Naive thymus-derived CD4-positive, alpha-beta T cell (primary cell): ENCODE measurements around the gene IQGAP2. TPM values are rescaled to one million over a fixed set of nuclear protein-coding genes. Genes with fewer than 3 reads are reported as not detected.

Source experiments
- ATAC-seq: fragments of 150-1000 bp; cut with Tn5 transposase; 2 replicates; pipeline ENCODE4 v1.10.0; 2021; ENCODE audit warnings: mild to moderate bottlenecking, moderate library complexity
- CTCF ChIA-PET: fragments of 350-600 bp; sonication (Branson Sonifier 250); formaldehyde crosslinking; loops from one replicate; lab custom pipeline; 2021; ENCODE audit warnings: antibody characterized with exemption; lab: Charles Lee
- POLR2A ChIA-PET: fragments of 350-600 bp; sonication (Branson Sonifier 250); formaldehyde crosslinking; loops from one replicate; lab custom pipeline; 2021; ENCODE audit warnings: antibody characterized with exemption, inconsistent platforms; lab: Charles Lee
- DNase-seq, 9 donors: peaks; one replicate each; pipeline versions ENCODE4 v3.0.0 to v3.0.0-alpha.2; 2020 to 2022; ENCODE audit warnings: mixed read lengths in 1 of 9
- H3K27ac ChIP-seq: one replicate; pipeline ENCODE4 v1.7.0; 2013; ENCODE audit warnings: mild to moderate bottlenecking, low read depth, low read length, moderate library complexity
- H3K27me3 ChIP-seq, 2 donors: one replicate each; pipeline ENCODE4 v1.7.0; 2013; ENCODE audit warnings: low read length in 2 of 2, mild to moderate bottlenecking in 2 of 2, moderate library complexity in 2 of 2; ENCODE audit not compliant: control insufficient read depth in 2 of 2, insufficient read depth in 2 of 2
- H3K36me3 ChIP-seq, 3 experiments: 1 replicate in 2 of 3; 2 replicates in 1 of 3; pipeline ENCODE4 v1.7.0; 2013; ENCODE audit warnings: low read length in 3 of 3, mild to moderate bottlenecking in 3 of 3, moderate library complexity in 1 of 3; ENCODE audit not compliant: insufficient read depth in 3 of 3, control insufficient read depth in 2 of 3
- H3K4me1 ChIP-seq, 2 donors: one replicate each; pipeline ENCODE4 v1.7.0; 2013; ENCODE audit warnings: low read length in 2 of 2, mild to moderate bottlenecking in 2 of 2, moderate library complexity in 1 of 2; ENCODE audit not compliant: control insufficient read depth in 2 of 2, insufficient read depth in 2 of 2
- H3K4me3 ChIP-seq: 2 replicates; pipeline ENCODE4 v1.7.0; 2013; ENCODE audit warnings: mild to moderate bottlenecking, low read length
- H3K9me3 ChIP-seq, 3 experiments: 1 replicate in 2 of 3; 2 replicates in 1 of 3; pipeline ENCODE4 v1.7.0; 2013; ENCODE audit warnings: low read length in 3 of 3; ENCODE audit not compliant: control insufficient read depth in 2 of 3
- H3K27ac Mint-ChIP-seq, 9 donors: one replicate each; pipeline ENCODE4 v1.8.0; 2020 to 2022; ENCODE audit warnings: mixed read lengths in 9 of 9, mild to moderate bottlenecking in 8 of 9, moderate library complexity in 5 of 9, inconsistent platforms in 2 of 9
- H3K27me3 Mint-ChIP-seq, 5 donors: one replicate each; pipeline ENCODE4 v1.8.0; 2021 to 2022; ENCODE audit warnings: mixed read lengths in 5 of 5, mild to moderate bottlenecking in 1 of 5
- H3K36me3 Mint-ChIP-seq, 5 donors: one replicate each; pipeline ENCODE4 v1.8.0; 2020 to 2022; ENCODE audit warnings: mixed read lengths in 5 of 5, mild to moderate bottlenecking in 3 of 5, inconsistent platforms in 1 of 5
- H3K4me1 Mint-ChIP-seq, 7 donors: one replicate each; pipeline ENCODE4 v1.8.0; 2020 to 2022; ENCODE audit warnings: mixed read lengths in 7 of 7, mild to moderate bottlenecking in 3 of 7, inconsistent platforms in 1 of 7
- H3K4me3 Mint-ChIP-seq, 10 donors: one replicate each; pipeline ENCODE4 v1.8.0; 2020 to 2022; ENCODE audit warnings: mild to moderate bottlenecking in 10 of 10, mixed read lengths in 10 of 10, moderate library complexity in 6 of 10, inconsistent platforms in 2 of 10
- H3K9me3 Mint-ChIP-seq, 11 donors: one replicate each; pipeline ENCODE4 v1.8.0; 2020 to 2022; ENCODE audit warnings: mixed read lengths in 11 of 11, mild to moderate bottlenecking in 4 of 11, inconsistent platforms in 1 of 11, moderate library complexity in 1 of 11
- intact Hi-C, 2 donors: fragments of 100-400 bp; cut with micrococcal nuclease; formaldehyde crosslinking; loops; one replicate each; pipeline ENCODE4 v1.15.1; 2023
- polyA plus RNA-seq, 2 donors: library from polyadenylated mRNA; unstranded; fragments of 300-500 nt; fragmentation: Illumina TruSeq; gene quantifications; one replicate each; pipeline ENCODE4 v1.2.3, GENCODE V29; 2021
- total RNA-seq, 6 experiments: library from RNA in 5 of 6; stranded (reverse) in 5 of 6; gene quantifications; 1 replicate in 5 of 6; 2 replicates in 1 of 6; pipeline ENCODE4 v1.2.3 and lab custom pipeline; 2021 to 2026

Gene IQGAP2
- total and polyA plus RNA-seq, 7 experiments from 2014 or later: 19.0 to 114 (median 86.3) TPM

DNA sequence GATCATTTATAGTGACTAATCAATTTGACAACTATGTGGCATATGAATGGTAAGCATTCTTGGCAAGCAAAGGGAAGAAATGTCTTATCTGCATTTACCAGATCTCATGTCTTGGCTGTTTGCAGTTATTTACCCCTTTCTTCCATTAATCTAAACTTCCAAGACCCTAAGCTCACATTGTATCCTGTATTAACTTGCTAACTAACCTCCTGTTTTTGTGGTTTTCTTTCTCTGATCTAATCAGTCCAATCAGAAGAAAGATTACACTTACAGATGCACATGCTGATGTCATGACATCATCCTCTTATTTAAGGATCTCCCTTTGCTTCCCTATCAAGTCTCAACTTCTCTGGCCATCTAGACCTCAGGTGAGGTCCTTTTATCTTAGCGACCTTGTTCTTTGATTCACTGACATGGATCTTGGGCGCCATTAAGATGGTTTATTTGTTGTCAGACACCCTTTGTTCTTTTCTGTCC lies 124.6 kb downstream of the IQGAP2 start:
- CTCF ChIA-PET: interaction anchor here (1.0 kb wide), 1 partner anchor 124 kb away, joined by 3 read pairs; no protein-coding TSS in a partner anchor
- ATAC-seq (peak; percentile 54), DNase-seq (no peak)
- Mint-ChIP-seq H3K27ac (peak overlapping the region in 2 of 9 donors; percentile 26 to 33), H3K4me1 (peaks cover 36 to 85% (median 70%) of the 10 kb centered on the region in 7 donors), H3K4me3 (peak overlapping the region in 2 of 10 donors; percentile 3 to 42), H3K27me3 (no peaks in the 10 kb centered on the region), H3K36me3 (peaks cover 0 to 19% (median 5%) of the 10 kb centered on the region in 5 donors), H3K9me3 (peaks cover 0 to 5% (median 0%) of the 10 kb centered on the region in 11 donors)
- Histone ChIP-seq H3K4me3 (no peak overlapping the region), H3K27me3 (no peaks in the 10 kb centered on the region), H3K4me1 (peaks cover 11 to 18% of the 10 kb centered on the region in 2 donors), H3K27ac (no peak overlapping the region), H3K9me3 (no peaks in the 10 kb centered on the region), H3K36me3 (no peaks in the 10 kb centered on the region)
- intact Hi-C loops: loop anchor here in 1 of 2 donors (2.0 kb wide), 1 partner anchor 15 kb away; no protein-coding TSS in a partner anchor
- POLR2A ChIA-PET: no interaction called here

GRCh38 chr5:76528547-76529331 lies 125.7 kb downstream of the IQGAP2 start:
- POLR2A ChIA-PET: no interaction called here
- no peaks in the 10 kb centered on the region for H3K36me3 ChIP-seq
- peak overlapping the region in 2 of 10 donors; percentile 10 to 16 for H3K4me3 Mint-ChIP-seq

GRCh38 chr5:76529464-76530344 lies 126.6 kb downstream of the IQGAP2 start:
- ATAC-seq (no peak), DNase-seq (no peak)
- peaks cover 0 to 5% (median 0%) of the 10 kb centered on the region in 11 donors for H3K9me3 Mint-ChIP-seq
- no peak overlapping the region for H3K4me3 ChIP-seq
- peak overlapping the region in 2 of 9 donors; percentile 4 to 33 for H3K27ac Mint-ChIP-seq
- H3K4me1 Mint-ChIP-seq: peaks cover 38 to 77% (median 57%) of the 10 kb centered on the region in 7 donors
- no peaks in the 10 kb centered on the region for H3K9me3 ChIP-seq
- H3K4me3 Mint-ChIP-seq: no peak overlapping the region
- no peaks in the 10 kb centered on the region for H3K27me3 ChIP-seq
- peaks cover 4 to 22% (median 9%) of the 10 kb centered on the region in 5 donors for H3K36me3 Mint-ChIP-seq
- intact Hi-C loops: no loop called here
- no peaks in the 10 kb centered on the region for H3K36me3 ChIP-seq
- H3K27ac ChIP-seq: no peak overlapping the region
- ChIA-PET CTCF (interaction anchor here (0.6 kb wide), 1 partner anchor 12 kb away, joined by 4 read pairs; no protein-coding TSS in a partner anchor), POLR2A (no interaction called here)
- H3K4me1 ChIP-seq: peaks cover 11 to 18% of the 10 kb centered on the region in 2 donors
- no peaks in the 10 kb centered on the region for H3K27me3 Mint-ChIP-seq

More at GRCh38 chr5:76528547-76529331, 125.7 kb downstream of the IQGAP2 start:
- Mint-ChIP-seq H3K36me3 (peaks cover 0 to 22% (median 9%) of the 10 kb centered on the region in 5 donors), H3K9me3 (peaks cover 0 to 5% (median 0%) of the 10 kb centered on the region in 11 donors), H3K27ac (peak overlapping the region in 4 of 9 donors; percentile 3 to 33 (median 8)), H3K4me1 (peaks cover 38 to 81% (median 63%) of the 10 kb centered on the region in 7 donors), H3K27me3 (no peaks in the 10 kb centered on the region)
- no peak for ATAC-seq
- no peak overlapping the region for H3K27ac ChIP-seq
- no peaks in the 10 kb centered on the region for H3K9me3 ChIP-seq
- H3K27me3 ChIP-seq: no peaks in the 10 kb centered on the region
- intact Hi-C loops: no loop called here
- peaks cover 11 to 18% of the 10 kb centered on the region in 2 donors for H3K4me1 ChIP-seq
- DNase-seq: no peak
- CTCF ChIA-PET: no interaction called here
- no peak overlapping the region for H3K4me3 ChIP-seq

- DNase-seq (no peak), ATAC-seq (no peak)
- intact Hi-C loops: no loop called here
- peaks cover 0 to 5% (median 0%) of the 10 kb centered on the region in 11 donors for H3K9me3 Mint-ChIP-seq
- POLR2A ChIA-PET: no interaction called here
- H3K27ac ChIP-seq: no peak overlapping the region
- peaks cover 26 to 65% (median 50%) of the 10 kb centered on the region in 7 donors for H3K4me1 Mint-ChIP-seq
- H3K9me3 ChIP-seq: no peaks in the 10 kb centered on the region
- H3K27me3 ChIP-seq: no peaks in the 10 kb centered on the region
- H3K36me3 ChIP-seq: no peaks in the 10 kb centered on the region
- no peak overlapping the region for H3K27ac Mint-ChIP-seq
- H3K27me3 Mint-ChIP-seq: no peaks in the 10 kb centered on the region
- CTCF ChIA-PET: no interaction called here
- peak overlapping the region in 1 of 10 donors; percentile 46 for H3K4me3 Mint-ChIP-seq
- peaks cover 7 to 10% of the 10 kb centered on the region in 2 donors for H3K4me1 ChIP-seq
- peaks cover 8 to 28% (median 13%) of the 10 kb centered on the region in 5 donors for H3K36me3 Mint-ChIP-seq
- H3K4me3 ChIP-seq: no peak overlapping the region
Observed at GRCh38 chr5:76532052-76532451, 129.0 kb downstream of the IQGAP2 start.

DNA sequence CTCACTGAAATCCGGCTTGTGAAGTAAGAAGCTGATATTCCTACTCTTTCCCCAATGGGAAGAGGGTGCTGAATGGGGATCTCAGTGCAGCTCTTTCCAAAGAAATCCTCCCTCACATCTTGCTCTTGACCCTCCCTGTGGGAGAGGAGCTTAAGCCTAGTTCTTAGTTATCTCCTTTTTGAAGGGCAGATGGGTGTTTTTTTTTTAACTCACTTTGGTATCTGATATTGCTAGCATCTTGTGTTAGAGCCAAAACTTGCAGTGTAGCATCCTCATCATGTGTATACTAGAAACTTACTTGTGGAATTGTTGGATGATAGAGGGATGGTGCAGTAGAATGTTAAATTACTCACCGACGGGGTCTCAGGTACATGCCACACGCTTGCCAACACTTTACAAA lies 129.9 kb downstream of the IQGAP2 start:
- ATAC-seq (no peak), DNase-seq (no peak)
- Mint-ChIP-seq H3K4me1 (peaks cover 29 to 64% (median 45%) of the 10 kb centered on the region in 7 donors), H3K36me3 (peaks cover 12 to 27% (median 17%) of the 10 kb centered on the region in 5 donors), H3K9me3 (peaks cover 0 to 3% (median 0%) of the 10 kb centered on the region in 11 donors), H3K27me3 (no peaks in the 10 kb centered on the region), H3K4me3 (no peak overlapping the region), H3K27ac (peak overlapping the region in 3 of 9 donors; percentile 51 to 87 (median 57))
- H3K4me1 ChIP-seq: peaks cover 4 to 6% of the 10 kb centered on the region in 2 donors
- H3K9me3 ChIP-seq: no peaks in the 10 kb centered on the region
- CTCF ChIA-PET: interaction anchor here (1.1 kb wide), 1 partner anchor 10 kb away, joined by 3 read pairs; no protein-coding TSS in a partner anchor
- no peak overlapping the region for H3K4me3 ChIP-seq
- H3K27me3 ChIP-seq: no peaks in the 10 kb centered on the region
- intact Hi-C loops: no loop called here
- no peaks in the 10 kb centered on the region for H3K36me3 ChIP-seq
- H3K27ac ChIP-seq: no peak overlapping the region
- POLR2A ChIA-PET: no interaction called here

DNA sequence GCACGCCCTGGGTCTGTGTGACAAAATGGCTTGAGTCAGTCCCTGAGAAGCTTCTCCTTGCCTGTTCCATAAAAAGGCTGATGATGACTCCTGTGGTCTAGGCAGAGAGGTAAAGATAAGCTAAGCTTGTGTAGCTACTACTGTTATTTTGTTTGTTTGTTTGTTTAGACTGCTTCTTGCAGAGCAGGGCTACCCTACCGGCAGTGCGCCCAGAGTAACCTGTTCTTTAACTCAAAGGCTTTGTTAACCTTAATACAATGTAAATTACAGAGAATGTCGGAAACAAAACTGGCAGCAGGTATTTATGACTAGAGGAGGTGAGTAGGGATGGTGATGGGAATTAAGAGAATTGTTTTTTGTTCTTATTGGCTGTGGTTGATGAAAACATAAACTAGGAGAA lies 132.5 kb downstream of the IQGAP2 start:
- intact Hi-C loops: no loop called here
- Mint-ChIP-seq H3K36me3 (peaks cover 12 to 29% (median 16%) of the 10 kb centered on the region in 5 donors), H3K27ac (peak overlapping the region in 4 of 9 donors; percentile 36 to 88 (median 68)), H3K4me3 (no peak overlapping the region), H3K27me3 (no peaks in the 10 kb centered on the region), H3K9me3 (peaks cover 0 to 3% (median 0%) of the 10 kb centered on the region in 11 donors), H3K4me1 (peaks cover 40 to 64% (median 48%) of the 10 kb centered on the region in 7 donors)
- Histone ChIP-seq H3K27me3 (no peaks in the 10 kb centered on the region), H3K36me3 (no peaks in the 10 kb centered on the region), H3K9me3 (no peaks in the 10 kb centered on the region), H3K4me3 (no peak overlapping the region), H3K4me1 (peaks cover 0 to 24% of the 10 kb centered on the region in 2 donors), H3K27ac (no peak overlapping the region)
- CTCF ChIA-PET: interaction anchor here (0.6 kb wide), 1 partner anchor 62 kb away, joined by 3 read pairs; no protein-coding TSS in a partner anchor
- DNase-seq (no peak), ATAC-seq (no peak)
- POLR2A ChIA-PET: interaction anchor here (0.5 kb wide), 1 partner anchor 9 kb away, joined by 3 read pairs; no protein-coding TSS in a partner anchor
